Bronchial smooth muscle cell (primary cell): ENCODE measurements around the gene SLC26A5. TPM values are rescaled to one million over a fixed set of nuclear protein-coding genes. Genes with fewer than 3 reads are reported as not detected.

Experiments used
- total RNA-seq: library from RNA; depleted of rRNA; stranded (reverse); fragments of >200 nt; gene quantifications from 2 replicates; pipeline ENCODE4 v1.2.1, GENCODE V29; 2014

SLC26A5 gene
- total RNA-seq, result under 0.01 TPM in 1 of 2 replicates, not detected in the other

GRCh38 chr7:103446049-103446520 lies at the start of gene SLC26A5:
SLC26A5 (minus strand) TSS chr7:103446207; CDS start chr7:103421514, 24,693 bp downstream.

GRCh38 chr7:103347507-103348267 lies 98.3 kb downstream of the SLC26A5 start, which contains the start of gene PSMC2:
PSMC2 (plus strand) TSS chr7:103347643; CDS start chr7:103347712, 69 bp downstream.

GRCh38 chr7:103344453-103345149 lies 101.4 kb downstream of the SLC26A5 start, which contains the start of gene DNAJC2:
DNAJC2 (minus strand) TSS chr7:103344767; CDS start chr7:103344622, 145 bp downstream.

Other genes starting within 250 kb of the SLC26A5 start
- gene PMPCB, start 148.8 kb downstream of the SLC26A5 start, total RNA-seq, result 75.5 and 78.0 TPM in 2 replicates
- gene DNAJC2, start 101.4 kb downstream of the SLC26A5 start, total RNA-seq, result 10.0 and 15.4 TPM in 2 replicates
- gene PSMC2, start 98.6 kb downstream of the SLC26A5 start, total RNA-seq, result 183 and 228 TPM in 2 replicates